B cell (primary cell): ENCODE results near the gene OTUB2. TPM values are rescaled to one million over a fixed set of nuclear protein-coding genes. Genes with fewer than 3 reads are reported as not detected.

Experiments used
- ATAC-seq: fragments of 200-7000 bp; cut with Tn5 transposase; one replicate; pipeline ENCODE4 v1.10.0; 2021; ENCODE audit warnings: low read depth, mild to moderate bottlenecking, moderate number of reproducible peaks, moderate library complexity
- CTCF ChIA-PET: fragments of 350-600 bp; sonication (Branson Sonifier 250); formaldehyde crosslinking; loops from one replicate; lab custom pipeline; 2021; ENCODE audit warnings: antibody characterized with exemption, inconsistent platforms; lab: Charles Lee
- POLR2A ChIA-PET: fragments of 350-600 bp; sonication (Branson Sonifier 250); formaldehyde crosslinking; loops from one replicate; lab custom pipeline; 2021; ENCODE audit warnings: antibody characterized with exemption; lab: Charles Lee
- DNase-seq: peaks from one replicate; pipeline ENCODE4 v3.0.0; 2013
- H2AFZ ChIP-seq: 2 replicates; pipeline ENCODE4 v1.6.1; 2012; ENCODE audit warnings: mild to moderate bottlenecking, low read depth, low read length; ENCODE audit not compliant: insufficient read depth, poor library complexity, severe bottlenecking
- H3K27ac ChIP-seq, 2 donors: 1 replicate in 1 of 2; 2 replicates in 1 of 2; pipeline ENCODE4 v1.5.1; 2012 to 2013; ENCODE audit warnings: low read length in 2 of 2, mild to moderate bottlenecking in 2 of 2, moderate library complexity in 1 of 2
- H3K27me3 ChIP-seq, 4 experiments: fragments of 200-600 bp in 1 of 4; sonication (generic) in 1 of 4; replicated peaks in 1 of 4; 1 replicate in 2 of 4; 2 replicates in 2 of 4; pipeline versions ENCODE4 v1.6.1 to v1.7.0; 2013 to 2016; ENCODE audit warnings: low read length in 3 of 4, mild to moderate bottlenecking in 2 of 4, mixed read lengths in 1 of 4, moderate library complexity in 1 of 4; ENCODE audit not compliant: insufficient read depth in 4 of 4, control insufficient read depth in 3 of 4; ENCODE audit errors: control extremely low read depth in 1 of 4
- H3K36me3 ChIP-seq, 2 experiments: replicated peaks in 1 of 2; 1 replicate in 1 of 2; 2 replicates in 1 of 2; pipeline versions ENCODE4 v1.6.1 to v1.7.1; 2013; ENCODE audit warnings: low read length in 1 of 2; ENCODE audit not compliant: insufficient read depth in 2 of 2, control insufficient read depth in 1 of 2; ENCODE audit errors: control extremely low read depth in 1 of 2, extremely low read depth in 1 of 2
- H3K4me1 ChIP-seq, 2 donors: fragments of 200-600 bp in 1 of 2; sonication (generic) in 1 of 2; 1 replicate in 1 of 2; 2 replicates in 1 of 2; pipeline versions ENCODE4 v1.5.1 to v1.6.1; 2013 to 2017; ENCODE audit warnings: low read length in 2 of 2; ENCODE audit not compliant: control insufficient read depth in 2 of 2, insufficient read depth in 2 of 2
- H3K4me2 ChIP-seq: replicated peaks from 2 replicates; pipeline ENCODE3; 2012; ENCODE audit warnings: mild to moderate bottlenecking, low read depth, low read length; ENCODE audit not compliant: poor library complexity, severe bottlenecking
- H3K4me3 ChIP-seq, 5 experiments: fragments of 200-600 bp in 1 of 5; sonication (generic) in 1 of 5; 1 replicate in 3 of 5; 2 replicates in 2 of 5; pipeline versions ENCODE4 v1.5.1 to v1.7.0; 2011 to 2016; ENCODE audit warnings: low read length in 4 of 5, mild to moderate bottlenecking in 4 of 5, low read depth in 2 of 5, control low read depth in 1 of 5, moderate library complexity in 1 of 5; ENCODE audit not compliant: insufficient read depth in 1 of 5; ENCODE audit errors: control extremely low read depth in 1 of 5, extremely low read depth in 1 of 5
- H3K79me2 ChIP-seq: fragments of 200-600 bp; sonication (generic); one replicate; pipeline ENCODE4 v1.6.0; 2016; ENCODE audit warnings: low read length; ENCODE audit not compliant: control insufficient read depth, insufficient read depth
- H3K9ac ChIP-seq: fragments of 200-600 bp; sonication (generic); 2 replicates; pipeline ENCODE4 v1.6.1; 2017; ENCODE audit warnings: mild to moderate bottlenecking, low read length, moderate library complexity
- H3K9me3 ChIP-seq, 3 donors: one replicate each; pipeline versions ENCODE4 v1.6.1 to v1.7.1; 2013; ENCODE audit warnings: low read length in 2 of 3; ENCODE audit not compliant: control insufficient read depth in 2 of 3, insufficient read depth in 1 of 3; ENCODE audit errors: control extremely low read depth in 1 of 3
- H4K20me1 ChIP-seq: 2 replicates; pipeline ENCODE4 v1.6.0; 2012; ENCODE audit warnings: mild to moderate bottlenecking, low read length; ENCODE audit not compliant: insufficient read depth, control insufficient read depth, poor library complexity, severe bottlenecking
- H3K27ac Mint-ChIP-seq: one replicate; pipeline ENCODE4 v1.8.0; 2021; ENCODE audit warnings: mixed read lengths
- H3K27me3 Mint-ChIP-seq: one replicate; pipeline ENCODE4 v1.8.0; 2021; ENCODE audit warnings: mixed read lengths
- H3K4me1 Mint-ChIP-seq: one replicate; pipeline ENCODE4 v1.8.0; 2021; ENCODE audit warnings: mixed read lengths
- H3K4me3 Mint-ChIP-seq: one replicate; pipeline ENCODE4 v1.8.0; 2021; ENCODE audit warnings: mixed read lengths
- H3K9me3 Mint-ChIP-seq: one replicate; pipeline ENCODE4 v1.8.0; 2022; ENCODE audit warnings: mixed read lengths; ENCODE audit not compliant: insufficient read depth
- EZH2 ChIP-seq: IDR thresholded peaks from 2 replicates; pipeline ENCODE4 v1.6.1; 2012; ENCODE audit warnings: borderline replicate concordance, low read depth, mild to moderate bottlenecking, moderate library complexity, low read length; ENCODE audit not compliant: insufficient read depth, poor library complexity, severe bottlenecking
- WGBS: methylation state at CpG from one replicate; pipeline ENCODE4 v1.1.5; 2013; ENCODE audit warnings: missing lambda C conversion rate; ENCODE audit not compliant: insufficient coverage; 5-methylcytosine and 5-hydroxymethylcytosine counted together
- intact Hi-C: fragments of 100-400 bp; cut with micrococcal nuclease; formaldehyde crosslinking; loops from one replicate; pipeline ENCODE4 v1.10.0; 2022
- polyA plus RNA-seq: library from polyadenylated mRNA; depleted of rRNA; stranded (reverse); fragments of >200 nt; gene quantifications from 2 replicates; pipeline ENCODE4 v1.2.3, GENCODE V29; 2012
- total RNA-seq, 2 donors: library from RNA; stranded (reverse); fragments of 120-200 nt in 1 of 2; gene quantifications; 1 replicate in 1 of 2; 2 replicates in 1 of 2; pipeline versions ENCODE4 v1.2.3 to v1.2.4, GENCODE V29; 2013 to 2022
- TF ChIP-seq, protein P1 (sequence below): fragments of 200-600 bp; IDR thresholded peaks from one replicate; pipeline ENCODE4 v1.8.0; 2022; ENCODE audit warnings: antibody characterized with exemption, mild to moderate bottlenecking

The OTUB2 gene
- total and polyA plus RNA-seq, 2 donors (not counting 1 experiment from before 2014, with no cell fraction given) = 0.04 to 0.17 TPM

DNA sequence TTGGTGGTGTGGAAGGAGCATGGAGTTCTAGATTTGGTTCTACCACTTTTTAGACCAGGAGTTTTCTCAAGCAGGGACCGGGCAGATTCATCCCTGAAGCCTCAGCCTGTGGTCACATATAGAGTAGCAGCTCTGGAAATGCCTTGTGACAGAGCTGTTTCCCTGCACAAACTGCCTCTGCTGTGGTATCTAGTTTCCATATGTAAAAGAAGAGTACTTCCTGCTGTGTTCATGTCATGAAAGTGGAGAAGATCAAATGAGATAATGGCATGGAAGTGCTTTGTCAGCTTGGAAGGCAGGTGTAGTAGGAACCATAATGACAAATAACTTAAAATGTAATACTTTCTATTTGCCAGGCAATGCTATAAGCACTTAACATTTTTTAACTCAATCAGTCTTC lies 26.1 kb downstream of the OTUB2 start:
- Histone ChIP-seq H3K9ac (no peak overlapping the region), H3K27ac (no peak overlapping the region), H3K27me3 (no peaks in the 10 kb centered on the region), H3K9me3 (no peaks in the 10 kb centered on the region), H3K4me2 (no peak overlapping the region), H4K20me1 (peaks cover 30% of the 10 kb centered on the region), H3K4me1 (peaks cover 0 to 4% of the 10 kb centered on the region in 2 donors), H3K79me2 (no peaks in the 10 kb centered on the region), H2AFZ (no peak overlapping the region), H3K4me3 (no peak overlapping the region), H3K36me3 (peaks cover 29 to 94% of the 10 kb centered on the region in 2 experiments)
- ATAC-seq (no peak), DNase-seq (no peak)
- H3K4me1 Mint-ChIP-seq = peaks cover 3% of the 10 kb centered on the region
- POLR2A ChIA-PET = no interaction called here
- H3K27ac Mint-ChIP-seq = no peak overlapping the region
- WGBS = 93% methylated on average over 1 of the region's 1 CpG
- no peaks in the 10 kb centered on the region for H3K27me3 Mint-ChIP-seq
- CTCF ChIA-PET = interaction anchor here (1.0 to 6.4 kb wide), 6 partner anchors 12 to 129 kb away, joined by 3 to 37 read pairs (median 4); no protein-coding TSS in a partner anchor
- no peak overlapping the region for H3K4me3 Mint-ChIP-seq
- H3K9me3 Mint-ChIP-seq = no peaks in the 10 kb centered on the region
- intact Hi-C loops = no loop called here
- TF ChIP-seq, protein P1, sequence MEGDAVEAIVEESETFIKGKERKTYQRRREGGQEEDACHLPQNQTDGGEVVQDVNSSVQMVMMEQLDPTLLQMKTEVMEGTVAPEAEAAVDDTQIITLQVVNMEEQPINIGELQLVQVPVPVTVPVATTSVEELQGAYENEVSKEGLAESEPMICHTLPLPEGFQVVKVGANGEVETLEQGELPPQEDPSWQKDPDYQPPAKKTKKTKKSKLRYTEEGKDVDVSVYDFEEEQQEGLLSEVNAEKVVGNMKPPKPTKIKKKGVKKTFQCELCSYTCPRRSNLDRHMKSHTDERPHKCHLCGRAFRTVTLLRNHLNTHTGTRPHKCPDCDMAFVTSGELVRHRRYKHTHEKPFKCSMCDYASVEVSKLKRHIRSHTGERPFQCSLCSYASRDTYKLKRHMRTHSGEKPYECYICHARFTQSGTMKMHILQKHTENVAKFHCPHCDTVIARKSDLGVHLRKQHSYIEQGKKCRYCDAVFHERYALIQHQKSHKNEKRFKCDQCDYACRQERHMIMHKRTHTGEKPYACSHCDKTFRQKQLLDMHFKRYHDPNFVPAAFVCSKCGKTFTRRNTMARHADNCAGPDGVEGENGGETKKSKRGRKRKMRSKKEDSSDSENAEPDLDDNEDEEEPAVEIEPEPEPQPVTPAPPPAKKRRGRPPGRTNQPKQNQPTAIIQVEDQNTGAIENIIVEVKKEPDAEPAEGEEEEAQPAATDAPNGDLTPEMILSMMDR = no peak
- no peak for TF ChIP-seq EZH2

DNA sequence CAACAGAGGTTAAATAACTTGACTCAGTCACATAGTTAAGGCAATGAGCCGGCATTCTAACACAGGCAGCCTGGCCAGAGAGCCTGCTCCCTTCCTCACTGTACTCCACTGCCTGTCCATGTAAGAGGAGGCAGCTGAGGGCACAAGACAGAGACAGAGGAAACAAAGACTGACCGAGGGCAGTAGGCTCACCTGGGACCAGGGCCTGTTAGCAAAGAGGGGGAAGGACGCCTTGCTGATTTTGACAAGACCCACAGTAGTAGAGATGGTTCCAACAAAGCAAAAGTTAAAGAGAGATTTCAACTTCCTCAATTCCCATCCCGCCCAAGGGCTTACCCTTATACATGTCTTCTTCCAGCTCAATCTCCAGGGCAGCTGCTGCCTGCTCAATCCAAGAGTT lies 26.5 kb downstream of the OTUB2 start:
- H3K36me3 ChIP-seq = peaks cover 33 to 94% of the 10 kb centered on the region in 2 experiments
- H3K9me3 Mint-ChIP-seq = no peaks in the 10 kb centered on the region
- peaks cover 7% of the 10 kb centered on the region for H3K4me1 Mint-ChIP-seq
- no peaks in the 10 kb centered on the region for H3K79me2 ChIP-seq
- H4K20me1 ChIP-seq = peaks cover 34% of the 10 kb centered on the region
- ChIA-PET CTCF (interaction anchor here (0.6 to 6.4 kb wide), 7 partner anchors 11 to 128 kb away, joined by 3 to 37 read pairs (median 3); no protein-coding TSS in a partner anchor), POLR2A (no interaction called here)
- intact Hi-C loops = no loop called here
- TF ChIP-seq, protein P1 = no peak
- no peak for TF ChIP-seq EZH2
- no peak overlapping the region for H2AFZ ChIP-seq
- DNase-seq (no peak), ATAC-seq (no peak)
- H3K9ac ChIP-seq = no peak overlapping the region
- H3K27ac Mint-ChIP-seq = no peak overlapping the region
- no peak overlapping the region for H3K4me3 Mint-ChIP-seq
- H3K27ac ChIP-seq = no peak overlapping the region
- H3K4me2 ChIP-seq = no peak overlapping the region
- H3K4me3 ChIP-seq = no peak overlapping the region
- 100% methylated on average over 1 of the region's 4 CpGs for WGBS
- H3K9me3 ChIP-seq = no peaks in the 10 kb centered on the region
- no peaks in the 10 kb centered on the region for H3K27me3 ChIP-seq
- H3K4me1 ChIP-seq = peaks cover 0 to 7% of the 10 kb centered on the region in 2 donors
- no peaks in the 10 kb centered on the region for H3K27me3 Mint-ChIP-seq
